ENCODE measurements around the gene RARRES2.
A peak's percentile ranks its signal among the peaks of the same experiment; 100 is the strongest.

RARRES2 gene

DNA sequence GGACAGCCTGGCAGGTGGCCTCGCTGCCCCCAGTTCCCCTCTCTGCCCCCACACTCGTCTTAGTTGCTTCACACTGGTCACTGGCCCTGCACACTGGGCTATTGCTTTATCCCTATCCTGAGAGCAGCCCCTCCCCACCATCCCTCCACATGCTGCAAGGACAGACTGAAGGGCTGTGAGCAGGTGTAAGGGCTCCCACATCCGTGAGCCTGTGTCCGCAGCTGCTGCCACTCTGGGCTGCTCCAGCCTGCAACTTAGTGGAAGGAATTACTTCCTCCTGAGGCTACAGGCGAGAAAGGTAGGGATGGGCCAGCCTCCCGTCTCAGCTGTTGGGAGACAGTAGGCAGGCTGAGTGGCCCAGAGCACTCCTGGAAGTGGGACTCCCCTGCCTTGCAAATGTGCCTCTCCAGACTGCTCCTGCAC, 3.8 kb downstream of the RARRES2 start:
- no peak for DNase-seq (ENCODE audit: low read depth)

DNA sequence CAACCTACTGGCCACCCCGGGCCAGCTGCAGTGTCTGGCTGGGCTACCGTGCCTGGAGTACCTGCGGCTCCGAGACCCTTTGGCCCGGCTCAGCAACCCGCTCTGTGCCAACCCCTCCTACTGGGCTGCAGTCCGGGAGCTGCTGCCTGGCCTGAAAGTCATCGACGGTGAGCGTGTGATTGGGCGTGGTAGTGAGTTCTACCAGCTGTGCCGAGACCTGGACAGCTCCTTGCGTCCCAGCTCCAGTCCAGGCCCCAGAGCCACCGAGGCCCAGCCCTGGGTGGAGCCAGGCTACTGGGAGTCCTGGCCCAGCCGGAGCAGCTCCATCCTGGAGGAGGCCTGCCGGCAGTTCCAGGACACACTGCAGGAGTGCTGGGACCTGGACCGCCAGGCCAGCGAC, 4.2 kb downstream of the RARRES2 start:
- DNase-seq (ENCODE audit: low read depth) = no peak

DNA sequence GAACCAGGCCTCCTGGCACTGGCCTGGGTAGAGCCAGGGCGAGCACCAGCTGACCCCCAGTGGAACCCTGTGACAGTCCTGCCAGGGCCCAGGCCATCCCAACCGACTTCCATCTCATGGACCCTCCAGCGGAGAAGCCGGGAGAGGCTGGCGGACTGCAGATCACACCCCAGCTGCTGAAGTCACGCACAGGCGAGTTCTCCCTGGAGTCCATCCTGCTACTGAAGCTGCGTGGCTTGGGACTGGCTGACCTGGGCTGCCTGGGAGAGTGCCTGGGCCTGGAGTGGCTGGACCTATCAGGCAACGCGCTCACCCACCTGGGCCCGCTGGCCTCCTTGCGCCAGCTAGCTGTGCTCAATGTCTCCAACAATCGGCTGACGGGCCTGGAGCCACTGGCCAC, 4.7 kb downstream of the RARRES2 start:
- DNase-seq (ENCODE audit: low read depth) = no peak

DNA sequence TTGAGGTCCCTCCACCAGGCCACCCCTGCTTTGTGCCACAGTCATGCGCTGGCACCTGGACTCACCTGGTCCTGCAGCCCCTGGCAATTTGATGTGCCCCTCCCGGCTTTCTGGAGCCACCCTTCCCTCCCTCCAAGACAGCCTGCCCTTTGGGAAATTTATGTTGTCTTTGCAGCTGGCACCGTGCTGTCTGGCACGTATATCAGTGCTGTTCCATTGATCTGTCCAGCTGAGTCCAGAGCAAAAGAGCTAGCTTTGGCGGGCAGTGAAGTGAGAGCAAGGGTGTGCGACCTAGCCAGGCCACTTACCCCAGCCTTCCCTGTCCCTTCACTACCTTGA, 5.7 kb downstream of the RARRES2 start:
- DNase-seq (ENCODE audit: low read depth) = no peak

DNA sequence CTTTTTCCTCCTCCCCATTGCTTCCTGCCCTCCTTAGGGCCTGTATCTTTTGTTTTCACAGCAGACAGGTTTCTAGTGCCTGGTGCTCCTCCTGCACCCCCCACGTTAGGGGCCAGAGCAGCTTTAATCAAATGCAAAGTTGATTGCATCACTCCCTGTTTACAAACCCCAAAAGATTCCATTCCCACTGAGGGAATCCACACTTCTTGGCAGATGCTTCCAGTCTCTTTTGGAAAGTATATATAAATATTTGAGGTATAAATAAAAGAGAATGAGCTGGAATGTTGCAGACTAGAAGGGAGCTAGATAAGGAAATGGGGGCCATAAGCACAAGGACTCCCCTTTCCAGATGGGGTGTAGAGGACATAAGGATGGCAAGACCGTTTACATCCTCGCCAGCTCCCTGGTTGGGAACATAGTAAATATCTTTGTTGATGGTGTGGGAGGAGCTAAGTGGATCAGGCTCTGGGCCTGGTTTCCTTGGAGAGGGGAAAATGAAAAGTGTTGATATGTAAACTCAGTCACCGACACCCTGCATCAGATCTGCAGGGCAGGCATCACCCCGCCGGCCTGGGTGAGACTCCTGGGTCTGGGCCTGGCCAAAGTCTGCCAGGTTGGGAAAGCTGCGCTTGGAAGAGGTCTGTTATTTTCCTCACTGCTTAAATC, 6.2 kb downstream of the RARRES2 start:
- no peak for DNase-seq (ENCODE audit: low read depth)

DNA sequence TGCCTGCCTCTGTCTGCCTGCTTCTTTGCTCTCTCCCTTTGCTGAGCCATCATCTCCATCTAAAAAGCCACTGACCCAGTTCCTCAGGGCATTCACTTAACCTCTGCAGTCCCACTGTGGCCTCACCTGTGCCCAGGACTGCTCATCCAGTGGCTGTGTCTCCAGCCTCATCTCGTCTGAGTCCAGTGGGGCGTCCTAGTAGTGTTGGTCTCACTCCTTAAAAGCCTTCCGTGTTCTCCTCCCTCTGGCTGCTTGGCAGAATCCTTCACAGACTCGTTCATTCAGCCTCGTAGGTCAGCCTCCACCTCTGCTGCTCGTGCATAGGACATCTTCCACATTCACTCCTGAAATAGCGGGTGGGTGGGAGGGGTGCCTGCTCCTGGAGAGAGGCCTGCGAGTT, 7.3 kb downstream of the RARRES2 start:
- no peak for DNase-seq (ENCODE audit: low read depth)

DNA sequence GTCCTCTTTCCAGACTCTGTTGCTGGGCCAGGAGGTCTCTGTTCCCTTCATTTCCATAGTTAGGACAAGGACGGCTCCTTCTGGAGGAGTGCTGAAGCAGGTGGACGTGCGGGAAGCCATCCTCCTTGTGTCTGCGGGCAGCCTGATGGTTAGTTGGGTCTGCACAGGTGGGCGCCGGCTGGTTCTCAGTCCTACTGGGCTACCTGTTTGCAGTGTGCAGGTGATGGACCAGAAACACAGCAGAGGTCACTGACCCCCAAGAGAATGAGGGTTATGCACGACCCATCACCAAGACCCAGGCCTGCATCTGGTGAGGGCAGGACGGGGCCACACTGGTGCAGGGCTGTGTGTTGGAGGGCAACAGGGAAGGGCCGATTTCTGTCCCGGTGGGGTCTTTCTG, 7.8 kb downstream of the RARRES2 start:
- no peak for DNase-seq (ENCODE audit: low read depth)

DNA sequence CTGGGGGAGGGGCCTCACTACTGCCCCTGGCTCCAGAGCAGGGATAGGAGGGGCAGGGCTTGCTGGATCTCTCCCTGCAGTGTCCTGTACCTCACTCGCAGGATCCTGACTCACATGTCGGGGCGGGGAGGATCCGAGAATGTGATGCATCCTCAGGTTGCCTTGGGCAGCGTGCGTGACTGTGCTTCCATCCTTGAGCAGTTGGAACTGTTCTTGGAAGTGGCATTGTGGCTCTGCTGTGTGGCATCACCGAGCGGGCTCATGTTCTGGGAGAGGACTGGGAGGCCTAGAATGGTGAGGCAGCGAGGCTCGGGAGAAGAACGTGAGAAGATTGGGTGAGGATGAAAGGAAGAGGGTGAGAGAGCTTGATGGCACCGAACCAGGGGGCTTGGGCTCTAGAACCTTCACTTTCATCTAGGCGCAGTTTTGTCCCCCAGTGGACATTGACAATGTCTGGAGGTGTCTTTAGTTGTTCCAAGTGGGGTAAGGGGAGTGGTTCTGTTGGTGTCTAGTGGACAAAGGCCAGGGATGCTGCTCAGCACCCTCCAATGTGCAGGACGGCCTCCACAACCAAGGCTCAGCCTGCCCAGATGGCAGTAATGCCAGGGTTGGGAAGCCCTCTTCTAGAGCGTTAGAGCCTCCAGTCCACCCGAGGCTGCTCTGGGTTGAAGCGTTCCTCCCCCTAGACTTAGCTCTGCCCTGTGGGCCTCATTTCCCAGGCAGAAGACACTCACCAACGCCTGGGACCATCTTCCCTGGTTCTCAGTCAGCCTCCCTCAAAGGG, 8.4 kb downstream of the RARRES2 start:
- no peak for DNase-seq (ENCODE audit: low read depth)

DNA sequence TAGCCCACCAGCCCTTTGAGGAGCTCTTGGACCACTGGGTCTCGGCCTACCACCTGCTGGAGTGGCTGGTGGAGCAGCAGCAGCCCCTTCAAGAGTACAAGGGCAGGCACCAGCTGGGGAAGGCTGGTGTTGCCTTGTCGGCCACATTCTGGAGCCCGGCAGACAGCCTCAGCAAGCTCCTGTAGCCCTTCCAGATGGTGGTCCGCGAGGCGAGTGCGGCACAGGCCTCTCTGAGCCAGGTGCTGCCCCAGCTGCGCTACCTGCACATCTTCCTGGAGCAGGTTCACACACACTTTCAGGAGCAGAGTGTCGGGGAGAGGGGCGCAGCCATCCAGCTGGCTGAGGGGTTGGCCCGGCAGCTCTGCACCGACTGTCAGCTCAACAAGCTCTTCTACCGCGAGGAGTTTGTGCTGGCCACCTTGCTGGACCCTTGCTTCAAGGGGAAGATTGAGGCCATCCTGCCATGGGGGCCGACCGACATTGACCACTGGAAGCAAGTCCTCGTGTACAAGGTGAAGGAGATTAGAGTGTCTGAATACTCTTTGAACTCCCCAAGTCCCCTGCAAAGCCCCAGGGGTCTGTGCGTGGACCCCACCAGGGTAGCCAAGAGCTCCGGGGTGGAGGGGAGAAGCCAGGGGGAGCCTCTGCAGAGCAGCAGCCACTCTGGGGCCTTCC, 11.1 kb downstream of the RARRES2 start:
- DNase-seq (ENCODE audit: low read depth) = no peak

DNA sequence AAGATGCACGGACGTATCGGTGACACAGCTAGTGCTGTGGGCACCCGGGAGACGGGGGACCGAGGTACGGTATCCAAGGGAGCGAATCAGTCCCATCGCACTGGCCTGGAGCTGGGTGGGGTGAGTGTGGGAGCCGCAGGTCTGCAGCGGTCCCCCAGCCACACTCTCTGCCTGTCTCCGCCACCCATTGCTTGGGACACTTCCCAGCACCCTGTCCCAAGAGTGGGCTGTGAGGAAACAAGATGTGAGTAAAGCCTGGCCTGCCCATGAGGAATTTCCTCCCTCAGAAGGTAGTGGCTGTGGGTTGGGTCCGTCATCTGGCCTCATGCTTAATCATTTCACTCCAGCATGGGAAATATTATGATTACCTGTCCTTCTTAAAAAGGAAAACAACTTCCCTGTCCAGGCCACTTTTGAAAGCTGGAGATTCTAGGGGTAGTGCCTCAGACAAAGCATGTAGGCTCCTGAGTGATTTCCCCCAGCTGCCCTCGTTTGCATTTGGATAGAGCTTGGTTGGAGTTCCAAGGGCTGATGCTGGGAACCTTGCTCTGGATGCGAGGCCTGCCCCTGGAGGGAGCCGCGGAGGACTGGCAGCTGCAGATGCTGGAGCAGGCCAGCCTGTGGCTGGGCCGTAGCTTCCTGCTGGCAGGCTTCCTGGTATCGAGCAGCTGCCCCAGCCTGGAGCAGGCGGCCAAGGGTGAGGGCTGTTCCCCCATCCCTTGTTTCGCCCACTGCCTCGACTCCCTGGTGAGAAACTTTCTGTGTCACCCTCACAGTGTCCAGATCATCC, 11.9 kb downstream of the RARRES2 start:
- no peak for DNase-seq (ENCODE audit: low read depth)

DNA sequence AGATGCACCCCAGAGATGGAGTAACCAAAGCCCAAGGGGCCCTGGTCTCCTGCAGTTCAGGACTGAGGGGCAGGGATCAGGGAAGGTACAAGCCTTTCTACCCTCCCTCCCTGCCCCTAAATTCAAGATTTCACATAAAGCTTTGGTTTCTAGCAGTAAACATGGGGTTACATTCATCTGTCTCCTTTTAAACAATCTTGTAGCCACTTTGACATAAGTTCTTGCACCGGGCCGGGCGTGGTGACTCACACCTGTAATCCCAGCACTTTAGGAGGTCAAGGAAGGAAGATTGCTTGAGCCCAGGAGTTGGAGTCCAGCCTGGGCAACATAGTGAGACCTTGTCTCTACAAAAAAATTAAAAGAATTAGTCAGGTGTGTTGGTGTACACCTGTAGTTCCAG, 14.1 kb downstream of the RARRES2 start:
- no peak for DNase-seq (ENCODE audit: low read depth)

DNA sequence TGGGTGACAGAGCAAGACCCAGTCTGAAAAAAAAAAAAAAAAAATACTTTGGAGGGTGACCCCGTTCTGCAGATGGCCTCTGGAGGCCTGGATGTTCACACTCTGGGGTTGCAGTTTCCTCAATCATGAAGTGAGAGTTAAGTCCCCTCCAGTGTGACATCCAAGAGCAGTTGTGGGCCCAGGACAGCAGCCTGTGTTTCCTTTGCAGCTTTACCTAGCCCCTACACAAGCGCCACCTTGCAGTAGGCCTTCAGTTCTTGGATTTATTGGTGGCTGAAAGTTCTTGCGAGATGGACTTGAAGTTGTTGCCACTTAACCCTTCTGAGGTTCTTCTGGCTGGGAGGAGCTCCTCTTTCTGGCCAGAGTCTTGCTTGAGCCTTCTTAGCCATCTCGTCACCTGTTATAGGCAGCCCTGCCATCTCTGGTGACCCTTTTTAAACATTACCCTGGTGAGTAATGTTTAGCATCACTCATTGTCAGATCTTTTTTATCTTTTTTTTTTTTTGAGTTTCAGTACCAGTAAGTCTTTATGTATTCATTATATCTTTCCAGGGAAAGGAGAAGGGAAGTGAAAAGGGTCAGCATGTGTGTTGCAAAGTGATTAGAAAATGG, 14.7 kb downstream of the RARRES2 start:
- DNase-seq (ENCODE audit: low read depth) = no peak

DNA sequence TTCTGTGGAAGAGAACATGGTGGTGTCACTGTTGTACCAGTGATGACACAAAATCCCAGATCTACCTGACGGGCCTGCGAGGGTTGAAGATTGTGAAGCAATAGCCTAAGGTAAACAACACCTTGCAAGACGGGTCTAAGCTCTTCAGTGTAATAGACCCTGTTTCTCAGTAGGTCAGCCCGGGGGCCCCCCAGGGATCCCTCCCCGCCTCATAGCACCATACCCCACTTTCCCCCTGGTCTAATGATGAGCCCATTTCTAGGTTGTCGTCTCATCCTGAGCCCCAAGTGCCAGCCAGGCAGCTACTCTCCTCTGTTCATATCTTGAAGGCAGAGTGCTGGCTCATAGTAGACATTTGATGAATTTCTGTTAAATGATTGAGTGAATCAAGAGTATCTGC, 15.5 kb downstream of the RARRES2 start:
- no peak for DNase-seq (ENCODE audit: low read depth)

DNA sequence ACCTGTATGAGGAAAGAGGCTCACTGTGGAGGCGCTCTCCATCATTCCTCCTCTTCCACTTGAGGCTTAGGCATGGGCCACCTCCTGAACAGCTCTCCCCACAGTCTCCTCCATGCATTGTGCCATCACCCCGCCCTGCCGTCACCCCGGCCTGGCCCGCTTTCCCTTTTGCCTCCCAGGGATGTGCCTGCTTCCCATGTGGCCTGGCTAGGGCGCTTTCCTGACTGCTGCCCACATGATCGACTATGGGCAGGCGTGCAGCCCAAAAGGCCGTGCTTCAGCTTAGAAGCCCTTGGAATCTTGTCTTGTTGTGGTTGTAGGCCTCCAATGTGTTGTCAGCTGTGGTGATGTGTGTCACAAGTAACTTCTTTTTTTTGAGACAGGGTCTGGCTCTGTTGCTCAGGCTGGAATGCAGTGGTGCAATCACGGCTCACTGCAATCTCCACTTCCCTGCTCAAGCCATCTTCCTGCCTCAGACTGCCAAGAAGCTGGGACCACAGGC, 16.3 kb downstream of the RARRES2 start:
- DNase-seq (ENCODE audit: low read depth) = no peak

DNA sequence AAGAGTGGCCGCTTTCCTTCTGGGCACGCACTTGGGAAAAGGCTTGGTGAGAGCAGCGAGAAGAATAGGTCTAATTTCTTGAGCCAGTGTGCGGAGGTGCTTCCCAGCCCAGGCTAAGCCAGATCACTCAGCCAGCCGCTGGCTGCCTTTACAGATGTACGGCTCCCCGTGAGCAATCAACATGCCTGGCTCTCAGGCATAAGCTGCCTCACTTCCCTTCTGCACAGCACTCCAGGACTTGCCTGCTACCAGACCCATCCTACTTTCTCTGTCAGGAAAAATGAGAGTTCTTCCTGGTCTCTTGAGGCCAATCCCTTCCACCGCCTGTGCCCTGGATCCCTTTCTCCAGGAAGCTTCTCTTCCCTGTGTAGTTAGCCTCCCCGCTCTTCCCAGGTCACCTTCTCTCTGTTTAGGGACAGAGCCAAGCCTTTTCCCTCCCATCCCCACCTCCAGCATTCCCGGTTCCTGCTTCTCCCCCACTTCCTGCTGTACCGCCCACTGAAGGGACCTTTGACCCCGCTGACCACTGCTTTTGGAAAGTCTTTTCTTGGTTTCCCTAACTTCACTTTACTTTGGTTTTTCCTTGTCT, 17.0 kb downstream of the RARRES2 start:
- DNase-seq (ENCODE audit: low read depth) = no peak

DNA sequence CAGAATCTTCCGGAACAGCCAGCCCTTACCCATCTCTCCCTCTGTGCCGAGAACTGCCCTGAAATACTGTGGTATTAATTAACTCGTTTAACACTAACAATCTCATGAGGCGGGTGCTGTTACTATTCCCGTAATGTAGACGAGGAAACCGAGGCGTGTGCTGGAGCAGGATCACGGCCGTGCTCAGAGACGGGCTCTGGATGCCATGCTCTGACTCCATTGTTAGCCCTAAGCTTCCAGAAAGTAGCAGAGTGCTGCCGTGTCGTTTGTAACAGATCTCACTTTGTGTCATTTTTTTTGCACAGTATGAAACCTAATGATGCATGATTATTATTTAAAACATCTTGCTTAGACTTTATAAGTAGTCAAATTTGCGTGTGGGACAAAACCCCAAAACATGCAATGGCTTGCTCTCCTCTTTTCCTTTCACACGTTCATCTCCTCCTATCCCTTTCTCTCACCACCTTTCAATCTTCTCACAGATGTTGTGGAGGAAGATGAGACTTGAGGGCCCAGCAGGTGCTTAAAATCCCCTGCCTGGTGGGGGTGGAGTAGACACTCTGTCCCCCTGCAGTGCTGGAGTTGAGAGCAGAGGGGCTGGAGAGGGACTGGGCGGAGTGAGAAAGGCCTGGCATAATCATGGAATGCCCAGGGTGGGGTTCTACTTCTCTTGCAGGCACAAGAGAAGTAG, 17.6 kb downstream of the RARRES2 start:
- DNase-seq (ENCODE audit: low read depth) = no peak

DNA sequence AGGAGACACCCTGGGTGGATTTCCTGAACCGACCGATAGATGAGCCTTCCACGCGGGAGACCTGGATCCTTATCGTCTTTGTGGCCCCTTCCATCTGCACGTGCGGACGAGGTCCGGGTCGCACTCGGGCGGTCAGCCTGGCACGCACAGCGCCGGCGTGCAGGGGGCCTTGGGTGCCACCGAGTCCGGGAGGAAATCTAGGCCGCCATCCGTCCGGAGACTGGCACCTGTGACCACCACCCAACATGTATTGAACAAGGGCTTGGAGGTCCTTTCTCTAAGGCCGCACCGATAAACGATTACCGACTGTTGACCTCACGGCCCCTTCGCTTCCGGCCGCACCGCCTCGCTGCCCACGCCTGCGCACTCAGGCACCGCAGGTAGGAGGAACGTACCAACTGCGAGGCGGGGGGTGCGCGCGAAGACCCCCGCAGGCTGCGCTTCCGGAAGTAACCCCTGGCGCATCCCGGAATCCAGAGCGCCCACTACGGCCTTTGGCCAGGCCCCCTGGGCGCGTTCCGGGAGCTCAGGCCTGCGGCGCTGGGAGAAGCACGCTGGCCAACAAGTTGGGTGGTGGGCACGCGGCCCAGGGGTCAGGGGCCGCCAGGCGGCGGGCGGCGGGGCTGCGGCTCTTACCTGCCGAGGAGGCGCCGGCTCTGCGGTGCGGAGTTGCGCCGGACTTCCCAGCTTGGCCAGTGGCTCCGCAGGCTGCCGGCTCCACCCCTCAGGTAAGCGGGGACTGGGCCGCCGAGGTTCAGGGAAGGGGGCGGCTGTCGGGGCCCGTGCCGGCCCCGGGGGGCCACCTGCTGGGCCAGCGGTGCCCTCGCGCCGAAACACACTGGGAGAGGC, 18.4 kb downstream of the RARRES2 start, which contains the start of the genes ACTR3C and LRRC61:
TSS of gene ACTR3C (minus strand) at position 713 of the 849 bp plus-strand sequence. CDS start 28,249 bp downstream, outside the sequence.
TSS of gene LRRC61 (plus strand) at position 523 of the 849 bp plus-strand sequence. CDS start 13,507 bp downstream, outside the sequence.
- peak; percentile 56 for DNase-seq (ENCODE audit: low read depth)

DNA sequence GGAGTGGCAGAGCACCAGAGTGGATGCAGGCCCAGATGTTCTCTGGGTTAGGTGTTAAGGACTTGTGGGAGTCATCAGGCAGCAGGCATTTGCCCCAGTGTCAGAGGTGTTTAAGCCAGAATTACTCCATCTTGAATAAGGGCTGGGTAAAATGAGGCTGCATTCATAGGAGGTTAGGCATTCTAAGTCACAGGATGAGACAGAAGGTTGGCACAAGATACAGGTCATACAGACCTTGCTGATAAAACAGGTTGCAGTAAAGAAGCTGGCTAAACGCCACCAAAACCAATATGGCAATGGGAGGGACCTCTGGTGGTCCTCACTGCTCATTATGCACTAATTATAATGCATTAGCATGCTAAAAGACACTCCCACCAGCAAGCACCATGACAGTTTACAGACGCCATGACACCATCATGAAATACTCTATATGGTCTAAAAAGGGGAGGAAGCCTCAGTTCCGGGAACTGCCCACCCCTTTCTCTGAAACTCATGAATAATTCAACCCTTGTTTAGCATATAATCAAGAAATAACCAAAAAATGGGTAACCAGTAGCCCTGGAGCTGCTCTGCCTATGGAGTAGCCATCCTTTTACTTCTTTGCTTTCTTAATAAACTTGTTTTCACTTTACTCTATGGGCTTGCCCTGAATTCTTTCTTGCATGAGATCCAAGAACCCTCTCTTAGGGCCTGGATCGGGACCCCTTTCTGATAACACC, 19.2 kb downstream of the RARRES2 start:
- no peak for DNase-seq (ENCODE audit: low read depth)

DNA sequence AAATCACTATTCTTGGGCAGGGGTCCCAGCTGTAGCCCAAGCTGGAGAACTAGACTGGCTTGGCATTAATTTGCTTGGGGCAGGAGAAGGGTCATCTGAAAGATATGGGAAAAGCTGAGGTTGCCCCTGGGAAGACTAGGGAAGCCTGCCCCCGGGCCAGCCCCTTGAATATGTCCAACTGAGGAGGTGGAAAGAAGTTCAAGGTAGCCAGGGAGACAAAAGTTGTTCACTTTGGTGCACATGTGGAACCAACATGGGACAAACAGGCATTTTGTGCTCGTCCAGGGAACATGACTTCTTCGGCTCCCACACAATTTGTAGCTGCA, 19.7 kb downstream of the RARRES2 start:
- no peak for DNase-seq (ENCODE audit: low read depth)
